SK-N-SH treated with all-trans-retinoic acid at 6 μM for 48 hours (cell line): ENCODE measurements around the gene ZNF385B.

ENCODE experiments used
- ATAC-seq: fragments of 200-7000 bp; cut with Tn5 transposase; 3 replicates; pipeline ENCODE4 v1.9.1; 2020; ENCODE audit warnings: mild to moderate bottlenecking, moderate library complexity
- ARNTL ChIP-seq: fragments of 450-650 bp; formaldehyde crosslinking; IDR thresholded peaks from 2 replicates; pipeline ENCODE4 v1.5.0; 2020; ENCODE audit warnings: low read depth, mild to moderate bottlenecking, moderate library complexity, borderline replicate concordance
- BACH2 ChIP-seq: fragments of 250-450 bp; sonication (Bioruptor Pico); IDR thresholded peaks from 2 replicates; pipeline ENCODE4 v1.9.0; 2021; ENCODE audit warnings: mild to moderate bottlenecking, borderline replicate concordance
- CSDC2 ChIP-seq: fragments of 250-450 bp; sonication (Bioruptor Pico); IDR thresholded peaks from 2 replicates; pipeline ENCODE4 v1.5.0; 2020; ENCODE audit warnings: mild to moderate bottlenecking, moderate library complexity
- ESRRG ChIP-seq: fragments of 250-450 bp; sonication (Bioruptor Pico); IDR thresholded peaks from 2 replicates; pipeline ENCODE4 v1.6.1; 2021; ENCODE audit warnings: mild to moderate bottlenecking
- GLIS3 ChIP-seq: fragments of 250-450 bp; sonication (Bioruptor Pico); IDR thresholded peaks from 2 replicates; pipeline ENCODE4 v1.5.0; 2020; ENCODE audit warnings: mild to moderate bottlenecking, moderate library complexity
- ISL1 ChIP-seq: fragments of 250-450 bp; sonication (Bioruptor Pico); IDR thresholded peaks from 2 replicates; pipeline ENCODE4 v2.1.2; 2022; ENCODE audit warnings: mild to moderate bottlenecking, moderate library complexity
- OSR1 ChIP-seq: fragments of 250-450 bp; sonication (Bioruptor Pico); IDR thresholded peaks from 2 replicates; pipeline ENCODE4 v1.8.0; 2022; ENCODE audit warnings: moderate library complexity, mild to moderate bottlenecking, inconsistent platforms
- PPARA ChIP-seq: fragments of 250-450 bp; sonication (Bioruptor Pico); IDR thresholded peaks from 2 replicates; pipeline ENCODE4 v1.5.0; 2020; ENCODE audit warnings: mild to moderate bottlenecking, borderline replicate concordance
- RARB ChIP-seq: fragments of 250-450 bp; sonication (Bioruptor Pico); IDR thresholded peaks from 2 replicates; pipeline ENCODE4 v1.8.0; 2021; ENCODE audit warnings: mild to moderate bottlenecking, moderate library complexity
- SNAI2 ChIP-seq: fragments of 250-450 bp; sonication (Bioruptor Pico); IDR thresholded peaks from 2 replicates; pipeline ENCODE4 v1.5.0; 2020; ENCODE audit warnings: mild to moderate bottlenecking, moderate library complexity
- TCF4 ChIP-seq: fragments of 250-450 bp; sonication (Bioruptor Pico); IDR thresholded peaks from 2 replicates; pipeline ENCODE4 v1.8.0; 2021; ENCODE audit warnings: mild to moderate bottlenecking, moderate library complexity, borderline replicate concordance
- TOX ChIP-seq: fragments of 250-450 bp; sonication (Bioruptor Pico); IDR thresholded peaks from 2 replicates; pipeline ENCODE4 v1.8.0; 2021; ENCODE audit warnings: mild to moderate bottlenecking, moderate library complexity, borderline replicate concordance
- ZC3H10 ChIP-seq: fragments of 250-450 bp; sonication (Bioruptor Pico); IDR thresholded peaks from 2 replicates; pipeline ENCODE4 v1.5.1; 2021; ENCODE audit warnings: mild to moderate bottlenecking, moderate library complexity
- ZFP3 ChIP-seq: fragments of 250-450 bp; sonication (Bioruptor Pico); IDR thresholded peaks from 2 replicates; pipeline ENCODE4 v1.5.0; 2020; ENCODE audit warnings: mild to moderate bottlenecking, moderate library complexity
- ZFP30 ChIP-seq: fragments of 450-650 bp; formaldehyde crosslinking; IDR thresholded peaks from 2 replicates; pipeline ENCODE4 v1.5.0; 2022; ENCODE audit warnings: mild to moderate bottlenecking, moderate library complexity
- ZNF565 ChIP-seq: fragments of 450-650 bp; formaldehyde crosslinking; conservative IDR thresholded peaks from 2 replicates; pipeline ENCODE4 v1.5.0; 2020; ENCODE audit warnings: low read depth, mild to moderate bottlenecking, moderate library complexity
- ZNF70 ChIP-seq: fragments of 450-650 bp; formaldehyde crosslinking; IDR thresholded peaks from 2 replicates; pipeline ENCODE4 v1.5.0; 2020; ENCODE audit warnings: mild to moderate bottlenecking, moderate library complexity
- ZNF8 ChIP-seq: fragments of 450-650 bp; formaldehyde crosslinking; IDR thresholded peaks from 2 replicates; pipeline ENCODE4 v1.5.0; 2020; ENCODE audit warnings: mild to moderate bottlenecking, moderate library complexity
- TF ChIP-seq, protein P1 (sequence below): fragments of 250-450 bp; sonication (Bioruptor Pico); IDR thresholded peaks from 2 replicates; pipeline ENCODE4 v1.5.1; 2021; ENCODE audit warnings: mild to moderate bottlenecking, moderate library complexity
- TF ChIP-seq, protein P2 (sequence below): fragments of 250-450 bp; sonication (Bioruptor Pico); IDR thresholded peaks from 2 replicates; pipeline ENCODE4 v1.8.0; 2020; ENCODE audit warnings: mild to moderate bottlenecking, moderate library complexity, borderline replicate concordance
- TF ChIP-seq, protein P3 (sequence below): fragments of 250-450 bp; sonication (Bioruptor Pico); IDR thresholded peaks from 2 replicates; pipeline ENCODE4 v1.5.0; 2020; ENCODE audit warnings: mild to moderate bottlenecking, moderate library complexity
- TF ChIP-seq, protein P4 (sequence below): fragments of 250-450 bp; sonication (Bioruptor Pico); IDR thresholded peaks from 2 replicates; pipeline ENCODE4 v1.5.1; 2020; ENCODE audit warnings: low read depth, mild to moderate bottlenecking, moderate library complexity

ZNF385B gene

DNA sequence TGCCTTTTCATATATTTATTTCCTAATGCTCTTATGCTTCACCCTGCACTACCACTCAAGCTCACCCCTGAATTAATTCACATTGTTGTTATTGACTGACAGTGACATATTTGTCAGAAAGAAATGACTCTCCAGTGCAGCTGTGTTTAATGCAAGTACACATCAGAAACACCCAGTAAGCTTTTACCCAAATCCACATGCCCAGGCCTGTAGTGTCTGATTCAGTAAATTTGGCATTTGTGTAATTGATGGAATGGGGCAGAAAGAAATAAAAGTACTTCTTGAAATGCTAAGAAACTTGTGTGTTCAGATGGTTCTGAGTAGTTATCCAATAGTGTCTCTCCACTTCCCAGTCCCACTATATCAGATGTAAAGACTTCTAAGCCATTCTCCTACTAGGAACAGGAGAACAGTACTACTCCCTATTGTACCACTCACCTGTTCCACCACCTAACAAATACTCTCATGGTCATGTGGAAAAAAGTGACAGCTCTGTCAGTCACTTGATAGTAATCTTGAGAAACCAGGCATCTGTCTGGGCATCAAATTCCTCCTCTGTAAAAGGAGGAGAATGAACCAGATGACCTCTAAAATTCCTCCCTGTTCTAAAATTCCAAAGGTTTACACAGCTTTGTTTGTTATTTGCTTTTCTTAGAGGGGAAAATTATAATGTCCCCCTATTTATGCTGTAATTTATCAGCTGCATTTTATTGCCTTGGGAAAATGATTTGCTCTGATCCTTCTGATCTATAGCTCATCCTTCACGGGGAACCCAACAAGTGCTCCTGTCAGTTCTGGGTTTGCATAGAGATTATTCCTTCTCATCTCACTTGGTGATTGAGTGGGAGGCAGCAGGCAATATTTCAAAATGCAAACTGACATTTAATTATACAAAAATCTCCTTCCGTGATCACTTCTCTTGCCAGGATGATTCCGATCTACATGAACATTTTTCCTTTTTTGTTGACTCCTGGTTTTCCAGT is 70.9 kb downstream of the ZNF385B start:
- ATAC-seq: no peak
- TF ChIP-seq, protein P1, sequence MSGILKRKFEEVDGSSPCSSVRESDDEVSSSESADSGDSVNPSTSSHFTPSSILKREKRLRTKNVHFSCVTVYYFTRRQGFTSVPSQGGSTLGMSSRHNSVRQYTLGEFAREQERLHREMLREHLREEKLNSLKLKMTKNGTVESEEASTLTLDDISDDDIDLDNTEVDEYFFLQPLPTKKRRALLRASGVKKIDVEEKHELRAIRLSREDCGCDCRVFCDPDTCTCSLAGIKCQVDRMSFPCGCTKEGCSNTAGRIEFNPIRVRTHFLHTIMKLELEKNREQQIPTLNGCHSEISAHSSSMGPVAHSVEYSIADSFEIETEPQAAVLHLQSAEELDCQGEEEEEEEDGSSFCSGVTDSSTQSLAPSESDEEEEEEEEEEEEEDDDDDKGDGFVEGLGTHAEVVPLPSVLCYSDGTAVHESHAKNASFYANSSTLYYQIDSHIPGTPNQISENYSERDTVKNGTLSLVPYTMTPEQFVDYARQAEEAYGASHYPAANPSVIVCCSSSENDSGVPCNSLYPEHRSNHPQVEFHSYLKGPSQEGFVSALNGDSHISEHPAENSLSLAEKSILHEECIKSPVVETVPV (CRISPR knock-in tag): no peak
- TF ChIP-seq PPARA (CRISPR knock-in tag) (no peak), BACH2 (CRISPR knock-in tag) (no peak), OSR1 (CRISPR knock-in tag) (no peak), ZC3H10 (no peak), ARNTL (CRISPR knock-in tag) (no peak), ESRRG (CRISPR knock-in tag) (no peak), TCF4 (CRISPR knock-in tag) (no peak), SNAI2 (CRISPR knock-in tag) (no peak), RARB (CRISPR knock-in tag) (no peak), ZFP3 (no peak)
- TF ChIP-seq, protein P2, sequence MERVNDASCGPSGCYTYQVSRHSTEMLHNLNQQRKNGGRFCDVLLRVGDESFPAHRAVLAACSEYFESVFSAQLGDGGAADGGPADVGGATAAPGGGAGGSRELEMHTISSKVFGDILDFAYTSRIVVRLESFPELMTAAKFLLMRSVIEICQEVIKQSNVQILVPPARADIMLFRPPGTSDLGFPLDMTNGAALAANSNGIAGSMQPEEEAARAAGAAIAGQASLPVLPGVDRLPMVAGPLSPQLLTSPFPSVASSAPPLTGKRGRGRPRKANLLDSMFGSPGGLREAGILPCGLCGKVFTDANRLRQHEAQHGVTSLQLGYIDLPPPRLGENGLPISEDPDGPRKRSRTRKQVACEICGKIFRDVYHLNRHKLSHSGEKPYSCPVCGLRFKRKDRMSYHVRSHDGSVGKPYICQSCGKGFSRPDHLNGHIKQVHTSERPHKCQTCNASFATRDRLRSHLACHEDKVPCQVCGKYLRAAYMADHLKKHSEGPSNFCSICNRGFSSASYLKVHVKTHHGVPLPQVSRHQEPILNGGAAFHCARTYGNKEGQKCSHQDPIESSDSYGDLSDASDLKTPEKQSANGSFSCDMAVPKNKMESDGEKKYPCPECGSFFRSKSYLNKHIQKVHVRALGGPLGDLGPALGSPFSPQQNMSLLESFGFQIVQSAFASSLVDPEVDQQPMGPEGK (CRISPR knock-in tag): no peak

DNA sequence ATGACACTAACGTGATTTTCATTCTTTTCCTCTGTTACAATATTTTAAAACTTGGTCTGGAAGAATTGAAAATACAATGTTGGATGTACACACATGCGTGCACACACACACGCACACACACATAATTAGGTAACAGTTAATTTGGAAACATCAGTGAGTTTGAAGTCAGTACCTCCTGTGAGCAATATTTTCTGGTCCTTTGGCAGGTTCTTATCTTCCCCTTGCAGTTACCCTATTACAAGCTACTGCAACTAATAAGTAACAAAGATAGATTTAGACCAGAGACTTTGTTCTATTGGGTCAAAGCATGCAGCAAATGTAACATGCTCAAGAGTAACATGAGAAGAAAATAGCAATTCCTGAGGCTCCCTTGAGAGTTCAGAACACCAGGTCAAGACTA is 73.3 kb downstream of the ZNF385B start:
- no peak for TF ChIP-seq OSR1 (CRISPR knock-in tag)
- TF ChIP-seq GLIS3 (CRISPR knock-in tag): no peak
- no peak for TF ChIP-seq ZNF565 (CRISPR knock-in tag)
- TF ChIP-seq RARB (CRISPR knock-in tag): no peak
- TF ChIP-seq, protein P3, sequence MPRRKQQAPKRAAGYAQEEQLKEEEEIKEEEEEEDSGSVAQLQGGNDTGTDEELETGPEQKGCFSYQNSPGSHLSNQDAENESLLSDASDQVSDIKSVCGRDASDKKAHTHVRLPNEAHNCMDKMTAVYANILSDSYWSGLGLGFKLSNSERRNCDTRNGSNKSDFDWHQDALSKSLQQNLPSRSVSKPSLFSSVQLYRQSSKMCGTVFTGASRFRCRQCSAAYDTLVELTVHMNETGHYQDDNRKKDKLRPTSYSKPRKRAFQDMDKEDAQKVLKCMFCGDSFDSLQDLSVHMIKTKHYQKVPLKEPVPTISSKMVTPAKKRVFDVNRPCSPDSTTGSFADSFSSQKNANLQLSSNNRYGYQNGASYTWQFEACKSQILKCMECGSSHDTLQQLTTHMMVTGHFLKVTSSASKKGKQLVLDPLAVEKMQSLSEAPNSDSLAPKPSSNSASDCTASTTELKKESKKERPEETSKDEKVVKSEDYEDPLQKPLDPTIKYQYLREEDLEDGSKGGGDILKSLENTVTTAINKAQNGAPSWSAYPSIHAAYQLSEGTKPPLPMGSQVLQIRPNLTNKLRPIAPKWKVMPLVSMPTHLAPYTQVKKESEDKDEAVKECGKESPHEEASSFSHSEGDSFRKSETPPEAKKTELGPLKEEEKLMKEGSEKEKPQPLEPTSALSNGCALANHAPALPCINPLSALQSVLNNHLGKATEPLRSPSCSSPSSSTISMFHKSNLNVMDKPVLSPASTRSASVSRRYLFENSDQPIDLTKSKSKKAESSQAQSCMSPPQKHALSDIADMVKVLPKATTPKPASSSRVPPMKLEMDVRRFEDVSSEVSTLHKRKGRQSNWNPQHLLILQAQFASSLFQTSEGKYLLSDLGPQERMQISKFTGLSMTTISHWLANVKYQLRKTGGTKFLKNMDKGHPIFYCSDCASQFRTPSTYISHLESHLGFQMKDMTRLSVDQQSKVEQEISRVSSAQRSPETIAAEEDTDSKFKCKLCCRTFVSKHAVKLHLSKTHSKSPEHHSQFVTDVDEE (CRISPR knock-in tag): no peak
- TF ChIP-seq, protein P2 (CRISPR knock-in tag): no peak
- TF ChIP-seq TCF4 (CRISPR knock-in tag): no peak
- TF ChIP-seq, protein P4, sequence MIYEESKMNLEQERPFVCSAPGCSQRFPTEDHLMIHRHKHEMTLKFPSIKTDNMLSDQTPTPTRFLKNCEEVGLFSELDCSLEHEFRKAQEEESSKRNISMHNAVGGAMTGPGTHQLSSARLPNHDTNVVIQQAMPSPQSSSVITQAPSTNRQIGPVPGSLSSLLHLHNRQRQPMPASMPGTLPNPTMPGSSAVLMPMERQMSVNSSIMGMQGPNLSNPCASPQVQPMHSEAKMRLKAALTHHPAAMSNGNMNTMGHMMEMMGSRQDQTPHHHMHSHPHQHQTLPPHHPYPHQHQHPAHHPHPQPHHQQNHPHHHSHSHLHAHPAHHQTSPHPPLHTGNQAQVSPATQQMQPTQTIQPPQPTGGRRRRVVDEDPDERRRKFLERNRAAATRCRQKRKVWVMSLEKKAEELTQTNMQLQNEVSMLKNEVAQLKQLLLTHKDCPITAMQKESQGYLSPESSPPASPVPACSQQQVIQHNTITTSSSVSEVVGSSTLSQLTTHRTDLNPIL (CRISPR knock-in tag): no peak
- no peak for TF ChIP-seq ZNF8 (CRISPR knock-in tag)
- no peak for TF ChIP-seq ZFP30
- TF ChIP-seq ZC3H10: no peak
- TF ChIP-seq TOX (CRISPR knock-in tag): no peak
- TF ChIP-seq, protein P1 (CRISPR knock-in tag): no peak
- no peak for TF ChIP-seq ARNTL (CRISPR knock-in tag)
- TF ChIP-seq BACH2 (CRISPR knock-in tag): no peak
- no peak for TF ChIP-seq ISL1 (CRISPR knock-in tag)
- TF ChIP-seq CSDC2 (CRISPR knock-in tag): no peak
- no peak for TF ChIP-seq ESRRG (CRISPR knock-in tag)
- TF ChIP-seq ZNF70 (CRISPR knock-in tag): no peak
- no peak for TF ChIP-seq PPARA (CRISPR knock-in tag)
- ATAC-seq: no peak
